Measurements from ENCODE around the gene ZBED4.
"Not testable (repeated sequence)": the region's sequence is repeated elsewhere in the genome, so short reads cannot be mapped to it uniquely, and the experiment has no call there.

ZBED4 gene

GRCh38 chr22:49827271-49827852 is 26.3 kb upstream of the ZBED4 start:
- no peak for DNase-seq (ENCODE audit: low read depth)

- DNase-seq (ENCODE audit: low read depth), result no peak
These were observed 25.6 kb upstream of the ZBED4 start, which contains the start of gene BRD1 for GRCh38 chr22:49827853-49828598. BRD1 (minus strand) TSS chr22:49827873; CDS start chr22:49824317, 3,556 bp downstream.

- no peak for DNase-seq (ENCODE audit: low read depth)
These were observed 25.1 kb upstream of the ZBED4 start for GRCh38 chr22:49828599-49828965.

- no peak for DNase-seq (ENCODE audit: low read depth)
These were observed 24.4 kb upstream of the ZBED4 start for GRCh38 chr22:49829044-49829853.

GRCh38 chr22:49833340-49834007 is 20.2 kb upstream of the ZBED4 start:
- DNase-seq (ENCODE audit: low read depth), result no peak

- DNase-seq (ENCODE audit: low read depth), result no peak
These were observed 14.6 kb upstream of the ZBED4 start for GRCh38 chr22:49838771-49839717.

- DNase-seq (ENCODE audit: low read depth), result no peak
These were observed 8.4 kb upstream of the ZBED4 start for GRCh38 chr22:49845241-49845640.

GRCh38 chr22:49845666-49846459 is 7.8 kb upstream of the ZBED4 start:
- DNase-seq (ENCODE audit: low read depth), result no peak

GRCh38 chr22:49847751-49848689 is 5.6 kb upstream of the ZBED4 start:
- DNase-seq (ENCODE audit: low read depth), result no peak

GRCh38 chr22:49848690-49849160 is 4.9 kb upstream of the ZBED4 start:
- DNase-seq (ENCODE audit: low read depth), result no peak

GRCh38 chr22:49849161-49850020 is 4.3 kb upstream of the ZBED4 start:
- no peak for DNase-seq (ENCODE audit: low read depth)

- DNase-seq (ENCODE audit: low read depth), result no peak
These were observed 3.4 kb upstream of the ZBED4 start for GRCh38 chr22:49850021-49850911.

GRCh38 chr22:49850959-49851802 is 2.5 kb upstream of the ZBED4 start:
- no peak for DNase-seq (ENCODE audit: low read depth)

GRCh38 chr22:49852568-49852897 is 1.1 kb upstream of the ZBED4 start:
- not testable (repeated sequence) for DNase-seq (ENCODE audit: low read depth)

- DNase-seq (ENCODE audit: low read depth), result no peak
These were observed 562 bp downstream of the ZBED4 start for GRCh38 chr22:49853981-49854831.

Measured in fibroblast of the conjunctiva (primary cell).